HG03521 (cell line): ENCODE results near the gene FFAR4.

Experiments
- ATAC-seq: cut with Tn5 transposase; IDR thresholded peaks from one replicate; pipeline ENCODE4 v1.9.1; 2021; ENCODE audit warnings: mild to moderate bottlenecking, moderate library complexity; ENCODE audit not compliant: unreplicated experiment

Gene FFAR4

DNA sequence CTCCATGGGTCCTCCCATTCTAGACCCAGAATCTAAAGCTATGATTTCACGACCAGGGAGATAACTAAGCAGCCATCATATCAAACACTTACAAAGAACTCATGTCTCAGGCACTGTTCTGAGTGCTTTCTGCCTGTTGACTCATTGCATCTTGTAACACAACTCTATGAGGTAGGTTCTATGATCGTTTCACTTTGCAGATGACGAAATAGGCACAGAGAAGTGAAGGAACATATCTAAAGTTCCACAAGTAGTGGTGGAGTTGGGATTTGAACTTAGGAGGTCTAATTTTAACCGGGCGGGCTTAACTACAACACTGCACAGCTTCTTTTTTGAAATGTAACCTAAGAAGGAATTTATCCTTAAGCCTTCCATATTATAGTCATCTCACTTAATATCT is 31.7 kb downstream of the FFAR4 start:
- ATAC-seq, result no peak

DNA sequence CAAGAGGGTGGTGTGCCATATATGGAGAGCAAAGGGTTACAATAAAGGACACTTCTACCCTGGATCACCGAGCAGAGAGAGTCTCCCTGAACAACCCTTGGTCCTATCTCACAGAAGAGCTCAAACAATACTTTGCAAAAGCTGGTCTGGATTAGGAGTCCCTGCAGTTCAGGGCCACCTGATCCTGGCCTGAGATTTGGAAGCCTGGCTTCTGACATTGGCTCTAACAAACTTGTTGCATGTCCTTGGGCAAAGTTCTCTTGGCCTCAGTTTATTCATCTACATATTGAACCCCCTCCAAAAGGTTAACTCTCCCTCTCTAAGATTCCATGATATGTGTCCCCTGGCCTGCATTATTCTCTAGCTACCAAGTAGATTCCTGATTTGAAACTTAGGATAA is 32.9 kb downstream of the FFAR4 start:
- ATAC-seq, result no peak

DNA sequence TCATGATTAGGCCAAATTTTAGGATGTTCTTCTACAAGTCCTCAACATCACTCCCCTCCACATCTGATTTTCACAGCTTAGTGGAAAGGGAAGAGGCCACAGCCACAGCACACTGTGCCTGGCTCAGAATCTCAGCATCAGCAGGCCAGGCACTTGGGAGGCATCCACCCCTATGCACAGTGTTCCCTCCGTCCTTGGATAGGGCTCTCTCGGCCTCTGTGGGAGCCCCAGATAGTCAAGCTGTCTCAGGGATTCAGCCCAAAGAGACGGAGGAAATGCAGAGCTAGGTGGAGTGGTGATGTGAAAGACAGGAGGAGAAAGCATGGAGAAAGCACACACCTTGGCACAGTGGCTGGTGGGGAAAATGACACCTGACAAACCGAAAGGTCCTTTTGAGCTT is 33.3 kb downstream of the FFAR4 start:
- ATAC-seq, result no peak

DNA sequence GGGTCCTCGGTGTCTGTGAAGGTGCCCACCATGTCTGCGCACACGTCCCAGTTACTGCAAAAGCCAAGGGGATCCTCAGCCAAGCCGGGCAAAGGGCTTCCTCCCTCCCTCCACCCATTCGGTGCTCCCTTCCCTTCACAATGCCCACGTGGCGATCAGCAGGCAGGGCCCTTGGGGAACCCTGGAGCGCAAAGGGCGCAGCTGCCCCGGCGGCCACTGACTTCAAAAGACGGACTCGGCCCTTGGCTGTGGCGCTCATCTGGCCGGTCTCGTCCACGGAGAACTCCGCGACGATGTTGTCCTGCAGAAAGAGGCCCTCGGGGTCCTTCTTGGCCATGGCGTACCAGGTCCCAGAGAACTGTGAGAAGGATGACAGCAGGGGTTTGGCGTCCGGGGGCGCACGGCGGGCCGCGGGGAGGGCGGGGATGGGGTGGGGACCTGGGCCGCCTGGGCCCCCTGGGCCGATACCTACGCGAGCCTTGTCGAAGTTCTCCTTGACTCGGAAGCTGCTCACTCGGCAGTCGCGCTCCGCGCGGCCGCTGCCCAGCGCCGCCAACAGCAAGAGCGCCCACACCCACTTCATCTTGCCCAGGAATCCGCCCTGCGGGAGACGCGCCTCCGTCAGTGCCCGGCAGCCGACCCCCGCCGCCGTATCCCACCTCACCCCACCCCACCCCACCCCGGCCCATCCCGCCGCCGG is 34.1 kb downstream of the FFAR4 start:
- no peak for ATAC-seq

DNA sequence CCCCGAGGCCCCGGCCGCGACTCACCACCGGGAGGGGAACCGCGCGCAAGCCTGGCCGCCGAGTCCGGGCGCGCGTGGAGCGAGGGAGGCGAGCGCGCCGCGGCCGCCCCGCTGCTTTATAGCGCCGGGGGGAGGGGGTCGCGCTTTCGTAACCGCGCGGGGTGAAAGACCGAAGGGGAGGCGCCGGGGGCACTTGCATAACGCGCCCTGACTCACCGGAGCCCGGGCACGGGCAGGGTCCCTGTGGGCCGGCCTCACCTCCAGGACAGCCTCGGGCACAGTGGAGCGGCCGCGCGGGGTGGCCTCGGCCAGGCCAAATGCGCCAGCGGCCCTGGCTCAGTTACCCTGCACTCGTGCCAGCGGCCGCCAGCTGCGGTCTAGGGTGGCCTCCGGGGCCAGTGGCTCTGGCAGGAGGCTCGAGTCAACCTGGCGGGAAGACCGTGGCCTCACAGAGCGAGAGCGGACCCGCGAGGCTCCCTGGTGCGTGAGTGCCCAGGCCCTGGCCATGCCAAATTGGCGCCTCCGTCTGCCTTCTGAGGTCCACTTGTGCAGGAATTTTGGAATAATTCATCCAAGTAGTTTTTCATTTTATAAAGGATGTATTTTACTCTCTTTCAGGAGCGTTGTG is 34.8 kb downstream of the FFAR4 start, which contains the start of gene RBP4:
Gene RBP4 (minus strand): TSS at position 90 of the 628 bp plus-strand sequence. CDS start 207 bp downstream, outside the sequence.
- no peak for ATAC-seq

DNA sequence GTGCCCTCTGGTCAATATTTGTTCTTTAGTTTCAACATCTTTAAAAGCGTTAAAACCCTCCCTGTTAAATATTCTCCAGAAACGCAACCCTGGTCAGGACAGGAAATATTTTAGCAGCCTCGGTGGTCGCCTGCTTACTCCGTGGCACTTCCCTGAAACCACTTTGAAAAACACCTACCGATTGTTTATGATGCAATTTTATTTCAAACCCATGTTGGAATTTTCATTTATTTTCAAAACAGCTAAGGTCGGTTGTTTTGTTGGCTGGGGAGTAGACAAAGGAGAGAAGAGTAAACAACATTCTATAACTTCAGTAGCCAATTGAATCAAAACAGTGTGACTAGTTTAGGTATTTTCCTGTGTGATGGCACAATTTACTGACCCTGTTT is 35.3 kb downstream of the FFAR4 start:
- ATAC-seq, result no peak

DNA sequence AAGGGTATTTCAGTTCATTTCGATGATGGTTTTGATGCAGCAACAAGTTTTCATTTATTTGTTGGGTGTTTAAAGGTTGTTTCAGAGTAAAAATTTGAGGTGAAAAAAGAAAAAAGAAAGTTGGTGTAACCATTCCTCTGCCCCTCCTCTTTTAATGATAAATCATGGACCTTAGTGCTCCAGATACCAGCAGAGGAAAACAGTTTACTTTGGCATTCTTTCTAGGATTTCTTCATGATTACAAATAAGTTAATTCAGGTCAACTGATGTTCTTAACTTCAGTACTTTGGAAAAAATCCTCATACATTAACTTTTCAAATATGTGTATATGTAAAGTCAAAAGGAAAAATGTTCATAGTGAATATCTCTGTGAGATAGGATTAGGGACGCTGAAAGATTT is 36.6 kb downstream of the FFAR4 start:
- no peak for ATAC-seq

DNA sequence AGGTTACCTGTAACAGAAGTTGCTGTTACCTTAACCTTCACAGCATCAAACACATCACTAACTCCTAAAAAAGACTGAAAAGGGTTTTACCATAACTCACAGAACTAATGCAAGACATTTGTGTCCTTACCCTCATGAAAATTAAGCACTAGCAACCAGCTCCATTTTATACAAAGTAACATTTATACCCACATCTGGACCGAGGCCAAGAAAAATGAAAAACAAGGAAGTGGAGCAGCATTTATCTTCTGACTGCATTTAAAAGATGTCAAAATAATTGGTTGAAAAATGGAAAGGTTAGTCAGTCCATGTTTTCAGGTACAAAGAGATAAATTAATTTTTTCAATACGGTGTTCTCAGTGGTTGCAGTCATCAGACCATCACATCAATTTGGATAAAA is 37.7 kb downstream of the FFAR4 start:
- ATAC-seq, result no peak

DNA sequence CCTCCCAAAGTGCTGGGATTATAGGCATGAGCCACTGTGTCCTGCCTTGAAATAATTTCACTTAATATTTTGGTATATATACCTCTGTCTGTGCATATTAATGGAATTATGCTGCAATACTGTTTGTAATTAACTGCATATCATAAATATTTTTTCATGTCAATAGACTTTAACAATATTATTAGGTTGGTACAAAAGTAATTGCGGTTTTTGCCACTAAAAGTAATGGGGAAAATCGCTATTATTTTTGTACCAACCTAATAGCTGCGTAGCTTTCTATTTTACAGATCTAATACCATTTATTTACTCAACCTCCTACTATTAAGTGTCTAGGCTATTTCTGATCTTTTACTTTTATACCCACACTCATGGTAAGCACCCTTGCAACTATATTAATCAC is 42.0 kb downstream of the FFAR4 start:
- ATAC-seq, result no peak

DNA sequence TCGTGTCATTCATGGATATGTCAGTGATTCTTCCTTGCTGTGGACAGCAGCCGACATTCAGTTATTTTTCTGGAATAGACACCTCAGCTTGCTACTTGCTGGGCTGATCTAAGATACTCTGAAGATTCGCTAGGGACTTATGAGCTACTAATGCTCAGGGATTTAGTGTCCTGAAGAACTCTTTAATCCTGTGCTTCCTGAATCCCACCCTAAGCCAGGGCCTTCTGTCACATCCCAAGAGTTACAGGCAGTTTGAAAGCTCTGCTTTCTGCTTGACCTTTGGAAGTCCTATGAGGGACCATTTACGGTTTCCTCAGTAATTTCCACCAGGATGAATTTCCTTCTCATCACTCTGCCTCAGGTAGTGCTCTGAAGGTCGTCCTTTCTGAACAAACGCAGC is 45.8 kb downstream of the FFAR4 start, which contains the start of gene PDE6C:
Gene PDE6C (plus strand): TSS at position 227 of the 400 bp plus-strand sequence. CDS start 189 bp downstream, outside the sequence.
- ATAC-seq, result no peak

DNA sequence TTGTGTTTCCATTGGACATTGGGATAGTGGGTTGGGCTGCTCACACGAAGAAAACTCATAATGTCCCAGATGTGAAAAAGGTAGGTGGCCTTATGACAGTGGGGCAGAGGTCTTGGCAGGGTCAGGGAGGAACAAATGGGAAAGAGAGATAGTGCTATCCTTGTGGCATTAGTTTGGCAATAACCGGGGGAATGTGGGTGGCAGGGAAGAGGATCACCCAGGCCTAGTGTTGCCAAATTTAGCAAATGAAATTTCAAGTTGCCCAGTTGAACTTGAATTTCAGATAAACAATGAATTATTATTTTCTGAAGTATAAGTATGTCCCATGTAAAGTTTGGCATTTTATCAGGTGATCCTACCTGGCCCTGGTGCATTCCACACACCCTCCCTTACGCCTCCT is 46.7 kb downstream of the FFAR4 start:
- no peak for ATAC-seq

DNA sequence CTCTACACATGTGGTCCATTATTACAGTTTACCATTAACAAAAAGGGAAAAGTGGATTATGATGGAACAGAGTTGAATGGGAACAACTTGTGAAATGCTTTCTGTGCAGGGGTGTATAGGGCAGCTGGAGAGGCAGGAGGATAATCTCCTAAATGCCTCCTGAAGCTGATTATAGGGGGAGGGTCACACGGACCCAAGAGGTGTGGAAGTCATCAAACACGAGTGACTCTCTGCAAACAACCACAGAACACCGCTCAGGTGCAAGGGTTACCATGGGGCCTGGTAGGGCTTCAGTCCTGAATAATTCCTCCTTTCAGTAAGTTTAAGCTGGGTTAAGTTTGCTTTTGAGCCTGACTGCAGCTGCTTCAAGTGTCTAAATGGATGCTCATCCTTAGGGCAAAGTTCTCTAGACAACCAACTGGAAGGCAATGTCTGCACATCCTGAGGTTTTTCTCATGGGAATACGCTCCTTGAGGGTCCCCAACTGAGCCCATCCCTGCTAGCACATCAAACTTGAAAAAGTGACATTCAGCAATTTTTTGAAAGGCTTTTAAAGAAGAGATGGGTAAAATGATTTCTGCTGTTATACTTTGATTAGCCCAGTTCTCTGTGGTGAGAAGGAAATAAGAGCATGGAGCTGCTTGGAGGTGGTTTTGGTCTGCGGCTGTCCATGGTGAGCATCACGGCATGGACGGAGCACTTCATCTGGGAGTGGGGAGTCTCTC is 47.8 kb downstream of the FFAR4 start:
- no peak for ATAC-seq

DNA sequence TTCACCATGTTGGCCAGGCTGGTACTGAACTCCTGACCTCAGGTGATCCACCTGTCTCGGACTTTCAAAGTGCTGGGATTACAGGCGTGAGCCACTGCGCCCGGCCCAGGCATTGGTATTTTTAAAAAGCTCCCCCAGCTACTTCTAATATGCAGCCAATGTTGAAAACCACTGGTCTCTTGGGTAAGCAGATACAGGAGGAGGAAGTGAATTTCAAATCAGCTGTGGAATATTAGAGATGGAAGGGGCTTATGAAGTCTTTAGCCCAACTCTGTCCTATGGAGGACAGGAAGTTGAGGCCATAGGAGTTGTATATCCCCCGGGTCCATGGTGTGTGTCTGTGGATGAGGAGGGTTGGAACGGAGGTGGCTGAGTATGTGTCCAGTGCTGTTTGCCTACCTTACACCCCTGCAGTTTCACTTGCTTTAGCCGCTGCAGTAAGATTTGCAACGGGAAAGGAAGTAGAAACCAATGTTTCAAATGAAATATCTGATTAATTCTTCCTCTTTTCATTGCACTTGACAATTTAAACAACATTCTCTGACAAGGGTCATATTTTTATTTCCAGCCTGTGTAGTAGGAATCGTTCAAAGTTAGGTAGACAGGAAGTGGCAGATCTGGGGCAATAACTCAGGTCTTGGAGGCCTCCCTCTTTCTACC is 49.2 kb downstream of the FFAR4 start:
- no peak for ATAC-seq

DNA sequence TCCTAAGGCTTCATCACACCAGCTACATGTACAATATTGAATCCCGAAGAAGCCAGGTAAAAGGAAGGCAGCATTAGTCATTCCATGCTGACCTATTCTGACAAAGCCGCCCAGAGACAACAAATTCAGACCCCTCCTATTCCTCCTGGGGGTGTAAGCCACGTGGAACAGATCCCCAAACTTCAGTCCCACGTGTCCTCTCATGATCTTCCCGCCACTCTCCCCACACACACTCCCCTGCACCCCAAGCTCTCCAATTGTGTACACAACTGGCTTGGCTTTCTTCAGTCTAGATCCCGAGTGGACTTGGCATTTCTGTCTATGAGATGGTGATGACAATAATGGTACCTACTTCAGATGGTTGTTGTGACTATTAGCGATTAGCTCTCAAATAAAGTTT is 54.5 kb downstream of the FFAR4 start:
- no peak for ATAC-seq

DNA sequence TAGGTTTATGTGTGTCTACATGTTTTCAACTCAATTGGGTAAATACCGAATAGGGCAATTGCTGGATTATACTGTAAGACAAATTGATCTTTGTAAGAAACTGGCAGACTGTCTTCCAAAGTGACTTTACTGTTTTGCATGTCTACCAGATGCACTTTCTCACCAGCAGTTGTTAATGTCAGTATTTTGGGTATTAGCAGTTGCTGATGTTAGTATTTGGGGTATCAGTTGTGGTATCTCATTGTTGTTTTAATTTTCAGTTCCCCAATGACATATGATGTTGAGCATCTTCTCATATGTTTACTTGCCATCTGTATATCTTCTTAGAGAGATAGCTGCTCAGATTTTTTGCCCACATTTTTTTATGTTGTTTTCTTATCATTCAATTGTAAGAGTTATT is 56.5 kb downstream of the FFAR4 start:
- no peak for ATAC-seq

DNA sequence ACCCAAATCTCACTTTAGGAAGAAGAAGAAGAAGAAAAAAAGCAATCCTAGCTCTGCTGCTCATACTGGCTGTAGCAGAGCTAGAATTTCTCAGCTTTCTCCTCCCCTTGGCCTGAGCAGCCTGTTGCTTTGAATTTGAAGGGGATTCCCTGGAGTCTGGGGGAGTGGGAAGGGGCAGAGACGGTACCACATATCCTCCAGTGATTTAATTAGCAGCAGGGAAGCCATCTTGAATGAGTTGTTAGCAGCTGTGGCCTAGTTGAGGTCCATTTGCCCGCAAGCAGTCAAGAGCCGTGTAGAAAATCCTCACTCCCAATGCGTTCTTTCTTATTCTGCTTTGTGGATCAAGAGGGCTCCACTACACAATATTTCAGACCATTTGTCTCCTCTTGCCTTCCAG is 62.4 kb downstream of the FFAR4 start:
- no peak for ATAC-seq

DNA sequence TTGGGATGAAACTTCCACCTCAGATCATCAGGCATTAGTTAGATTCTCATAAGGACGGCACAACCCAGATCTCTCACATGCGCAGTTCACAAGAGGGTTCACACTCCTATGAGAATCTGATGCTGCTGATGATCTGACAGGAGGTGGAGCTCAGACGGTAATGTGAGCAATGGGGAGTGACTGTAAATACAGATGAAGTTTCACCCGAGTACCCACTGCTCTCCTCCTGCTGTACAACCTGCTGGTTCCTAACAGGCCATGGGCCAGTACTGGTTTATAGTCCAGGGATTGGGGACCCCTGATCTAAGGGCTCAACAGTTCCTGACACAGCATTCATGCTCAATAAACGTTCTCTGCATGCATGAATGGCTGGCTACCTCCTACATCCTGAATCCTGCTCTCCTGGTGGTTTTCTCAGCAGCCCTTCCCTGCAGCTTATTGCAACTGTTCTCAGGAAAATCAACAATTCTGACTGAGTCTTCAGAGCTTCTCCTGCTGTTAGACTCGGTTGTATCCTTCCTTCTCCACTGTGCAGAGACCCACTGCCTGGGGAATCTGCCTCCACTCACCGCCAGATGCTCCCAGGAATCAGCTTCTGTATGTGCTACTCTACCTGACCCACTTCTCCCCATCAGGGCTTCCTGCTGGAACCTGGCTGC is 63.3 kb downstream of the FFAR4 start:
- no peak for ATAC-seq

DNA sequence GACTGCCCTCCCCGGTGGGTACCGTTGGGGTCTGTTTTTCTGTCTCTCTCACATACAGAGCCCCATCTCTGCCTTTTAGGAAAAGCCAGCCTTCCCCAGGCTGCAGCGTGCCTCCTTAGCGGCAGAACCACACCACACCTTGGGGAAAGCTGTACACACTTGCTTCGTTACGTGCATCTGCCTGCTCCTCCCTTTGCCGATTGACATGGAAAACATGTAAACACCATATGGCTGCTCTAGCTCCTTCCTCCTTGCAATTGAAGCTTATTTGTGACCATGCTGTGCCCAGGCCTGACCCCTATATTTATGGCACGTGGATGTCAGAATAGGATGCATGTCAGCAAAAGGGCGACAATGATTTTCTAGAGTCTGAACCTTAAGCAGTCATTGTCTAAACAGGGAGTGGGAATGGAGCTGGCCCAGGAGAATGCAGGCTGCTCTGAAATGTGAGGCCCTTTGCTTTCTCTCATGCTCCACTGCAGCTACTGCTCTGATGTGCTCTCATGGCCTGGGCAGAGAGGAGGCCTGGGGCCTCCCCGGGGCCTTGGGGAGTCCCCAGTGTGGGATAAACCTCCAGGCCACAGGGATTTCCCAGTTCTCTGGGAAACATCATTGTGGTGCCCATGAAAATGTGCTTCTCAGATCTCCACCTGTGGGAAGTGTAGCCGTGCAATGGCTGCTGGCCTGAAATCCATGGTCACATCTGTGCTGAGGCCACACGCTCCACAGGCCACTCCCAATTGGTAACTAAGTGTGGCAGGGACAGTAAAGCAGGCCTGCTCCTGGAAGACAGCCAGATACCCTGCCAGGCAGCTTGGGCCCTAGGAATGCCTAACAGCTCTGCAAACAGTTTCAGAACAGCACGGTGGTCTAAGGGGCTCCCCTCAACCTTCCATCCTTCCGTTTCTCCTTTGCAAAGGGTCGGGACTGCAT is 64.4 kb downstream of the FFAR4 start:
- no peak for ATAC-seq
